Sigmoid colon (tissue), 4 donors: ENCODE measurements around the gene MOAP1.
"Not testable (repeated sequence)": the region's sequence is repeated elsewhere in the genome, so short reads cannot be mapped to it uniquely, and the experiment has no call there.

Source experiments
- EP300 ChIP-seq, 4 donors: sonication (generic); formaldehyde crosslinking; IDR thresholded peaks; one replicate each; pipeline ENCODE4 v1.6.1; 2017; ENCODE audit warnings: antibody characterized with exemption in 4 of 4
- POLR2A ChIP-seq, 2 donors: fragments of 450-650 bp; IDR thresholded peaks; one replicate each; pipeline ENCODE4 v1.6.1; 2016; ENCODE audit warnings: antibody characterized with exemption in 2 of 2, mild to moderate bottlenecking in 2 of 2, moderate library complexity in 2 of 2
- POLR2AphosphoS5 ChIP-seq, 4 donors: sonication (generic); formaldehyde crosslinking; IDR thresholded peaks; one replicate each; pipeline ENCODE4 v1.6.1; 2017; ENCODE audit warnings: antibody characterized with exemption in 4 of 4
- TF ChIP-seq, protein P1 (sequence below), 4 experiments: fragments of 450-650 bp in 3 of 4; fragments of 200-600 bp in 1 of 4; IDR thresholded peaks; one replicate each; pipeline ENCODE4 v1.5.1; 2016 to 2019; ENCODE audit warnings: antibody characterized with exemption in 4 of 4, mild to moderate bottlenecking in 3 of 4, moderate library complexity in 2 of 4

- TF ChIP-seq, protein P1, sequence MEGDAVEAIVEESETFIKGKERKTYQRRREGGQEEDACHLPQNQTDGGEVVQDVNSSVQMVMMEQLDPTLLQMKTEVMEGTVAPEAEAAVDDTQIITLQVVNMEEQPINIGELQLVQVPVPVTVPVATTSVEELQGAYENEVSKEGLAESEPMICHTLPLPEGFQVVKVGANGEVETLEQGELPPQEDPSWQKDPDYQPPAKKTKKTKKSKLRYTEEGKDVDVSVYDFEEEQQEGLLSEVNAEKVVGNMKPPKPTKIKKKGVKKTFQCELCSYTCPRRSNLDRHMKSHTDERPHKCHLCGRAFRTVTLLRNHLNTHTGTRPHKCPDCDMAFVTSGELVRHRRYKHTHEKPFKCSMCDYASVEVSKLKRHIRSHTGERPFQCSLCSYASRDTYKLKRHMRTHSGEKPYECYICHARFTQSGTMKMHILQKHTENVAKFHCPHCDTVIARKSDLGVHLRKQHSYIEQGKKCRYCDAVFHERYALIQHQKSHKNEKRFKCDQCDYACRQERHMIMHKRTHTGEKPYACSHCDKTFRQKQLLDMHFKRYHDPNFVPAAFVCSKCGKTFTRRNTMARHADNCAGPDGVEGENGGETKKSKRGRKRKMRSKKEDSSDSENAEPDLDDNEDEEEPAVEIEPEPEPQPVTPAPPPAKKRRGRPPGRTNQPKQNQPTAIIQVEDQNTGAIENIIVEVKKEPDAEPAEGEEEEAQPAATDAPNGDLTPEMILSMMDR (IDR thresholded peaks at IDR 0.05) = not testable (repeated sequence)
- not testable (repeated sequence) for TF ChIP-seq POLR2AphosphoS5, POLR2A, EP300 (IDR thresholded peaks at IDR 0.05)
These were observed 15.1 kb downstream of the MOAP1 start for GRCh38 chr14:93169619-93170018.
